GM12801 (cell line): Measurements from ENCODE around the gene SPDEF.

Experiments
- TF ChIP-seq, protein P1 (sequence below): IDR thresholded peaks from one replicate; pipeline ENCODE4 v1.5.1; 2011; ENCODE audit warnings: control low read depth; ENCODE audit not compliant: insufficient read length; ENCODE audit errors: extremely low read depth

SPDEF gene

GRCh38 chr6:34554291-34555006, 1.7 kb downstream of the SPDEF start:
- TF ChIP-seq, protein P1, sequence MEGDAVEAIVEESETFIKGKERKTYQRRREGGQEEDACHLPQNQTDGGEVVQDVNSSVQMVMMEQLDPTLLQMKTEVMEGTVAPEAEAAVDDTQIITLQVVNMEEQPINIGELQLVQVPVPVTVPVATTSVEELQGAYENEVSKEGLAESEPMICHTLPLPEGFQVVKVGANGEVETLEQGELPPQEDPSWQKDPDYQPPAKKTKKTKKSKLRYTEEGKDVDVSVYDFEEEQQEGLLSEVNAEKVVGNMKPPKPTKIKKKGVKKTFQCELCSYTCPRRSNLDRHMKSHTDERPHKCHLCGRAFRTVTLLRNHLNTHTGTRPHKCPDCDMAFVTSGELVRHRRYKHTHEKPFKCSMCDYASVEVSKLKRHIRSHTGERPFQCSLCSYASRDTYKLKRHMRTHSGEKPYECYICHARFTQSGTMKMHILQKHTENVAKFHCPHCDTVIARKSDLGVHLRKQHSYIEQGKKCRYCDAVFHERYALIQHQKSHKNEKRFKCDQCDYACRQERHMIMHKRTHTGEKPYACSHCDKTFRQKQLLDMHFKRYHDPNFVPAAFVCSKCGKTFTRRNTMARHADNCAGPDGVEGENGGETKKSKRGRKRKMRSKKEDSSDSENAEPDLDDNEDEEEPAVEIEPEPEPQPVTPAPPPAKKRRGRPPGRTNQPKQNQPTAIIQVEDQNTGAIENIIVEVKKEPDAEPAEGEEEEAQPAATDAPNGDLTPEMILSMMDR: no peak

- TF ChIP-seq, protein P1: no peak
These were observed 2.4 kb downstream of the SPDEF start for GRCh38 chr6:34553750-34554149.

DNA sequence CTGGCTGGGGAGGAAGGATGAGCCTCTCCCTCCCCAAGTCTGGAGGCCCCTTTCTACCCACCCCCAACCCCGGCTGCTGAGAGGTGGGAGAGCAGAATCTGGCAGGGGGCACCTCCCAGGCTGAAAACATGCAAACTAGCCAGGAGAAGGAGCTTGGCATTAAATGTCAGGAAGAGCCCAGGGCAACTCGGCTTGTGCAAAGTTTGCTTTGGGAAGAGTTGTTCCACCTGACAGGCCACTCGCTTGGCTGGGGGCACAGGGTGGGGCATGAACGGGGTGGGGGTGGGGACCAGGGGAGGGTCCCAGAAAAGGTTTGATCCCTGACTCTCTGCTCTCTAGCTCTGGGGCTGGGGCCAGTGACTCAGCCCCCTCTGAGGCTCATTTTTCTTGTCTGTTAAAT, 3.0 kb downstream of the SPDEF start:
- TF ChIP-seq, protein P1: no peak

DNA sequence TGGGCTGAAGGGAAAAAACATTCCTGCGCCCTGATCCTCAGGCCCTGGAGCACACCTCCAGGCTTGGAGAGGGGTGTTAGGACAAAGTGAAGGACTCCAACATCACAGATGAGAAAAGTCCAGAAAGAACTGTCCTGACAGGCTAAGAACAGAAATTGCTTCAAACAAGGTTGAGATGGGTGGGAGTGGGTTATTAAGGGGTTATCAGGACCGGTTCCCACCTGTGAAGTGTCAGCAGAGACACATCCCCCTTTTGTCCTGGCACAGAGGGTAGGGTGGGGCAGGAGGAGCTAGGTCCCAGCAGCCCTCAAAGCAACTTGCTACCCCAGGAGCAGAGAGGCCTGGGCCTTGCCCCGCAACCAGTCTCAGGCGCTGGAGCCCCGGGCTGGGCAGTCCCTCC, 3.5 kb downstream of the SPDEF start:
- TF ChIP-seq, protein P1: no peak

DNA sequence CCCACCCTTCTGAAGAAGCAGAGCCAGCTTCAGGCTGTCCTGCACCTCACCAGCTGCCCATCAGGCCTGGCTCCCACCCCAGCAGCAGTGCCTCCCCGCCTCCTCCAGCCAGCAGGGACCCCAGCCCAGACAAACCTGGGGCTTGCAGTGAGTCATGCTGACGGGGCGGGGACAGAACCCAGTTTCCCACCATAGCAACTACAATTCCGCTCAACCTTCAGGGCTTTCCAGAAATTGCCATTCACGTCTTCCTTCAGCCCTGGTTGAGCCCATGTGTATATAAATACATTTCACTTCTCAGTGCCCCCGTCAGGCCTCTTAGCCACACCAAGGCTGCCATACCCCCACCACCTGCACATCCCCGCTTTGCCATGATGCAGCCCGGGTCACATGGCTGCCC, 4.4 kb downstream of the SPDEF start:
- TF ChIP-seq, protein P1: no peak

DNA sequence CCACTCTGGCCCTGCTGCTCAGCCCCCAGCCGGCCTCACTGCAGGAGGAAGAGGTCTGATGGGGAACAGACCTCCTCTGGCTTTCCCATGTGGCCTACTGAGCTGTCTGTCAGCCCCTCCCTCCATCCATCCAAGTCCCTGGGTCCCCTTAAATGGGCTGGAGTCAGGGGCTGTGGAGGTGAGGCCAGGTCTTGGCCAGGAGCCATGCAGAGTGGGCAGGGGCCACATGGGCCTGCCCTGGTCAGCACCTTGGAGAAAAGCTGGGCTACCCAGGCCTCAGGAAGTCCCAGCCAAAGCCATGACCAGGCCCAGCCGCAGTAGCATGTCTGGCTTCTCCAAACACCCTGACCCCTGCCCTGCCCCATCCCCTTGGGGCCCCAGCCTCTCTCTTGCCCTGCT, 6.3 kb downstream of the SPDEF start:
- TF ChIP-seq, protein P1: no peak

DNA sequence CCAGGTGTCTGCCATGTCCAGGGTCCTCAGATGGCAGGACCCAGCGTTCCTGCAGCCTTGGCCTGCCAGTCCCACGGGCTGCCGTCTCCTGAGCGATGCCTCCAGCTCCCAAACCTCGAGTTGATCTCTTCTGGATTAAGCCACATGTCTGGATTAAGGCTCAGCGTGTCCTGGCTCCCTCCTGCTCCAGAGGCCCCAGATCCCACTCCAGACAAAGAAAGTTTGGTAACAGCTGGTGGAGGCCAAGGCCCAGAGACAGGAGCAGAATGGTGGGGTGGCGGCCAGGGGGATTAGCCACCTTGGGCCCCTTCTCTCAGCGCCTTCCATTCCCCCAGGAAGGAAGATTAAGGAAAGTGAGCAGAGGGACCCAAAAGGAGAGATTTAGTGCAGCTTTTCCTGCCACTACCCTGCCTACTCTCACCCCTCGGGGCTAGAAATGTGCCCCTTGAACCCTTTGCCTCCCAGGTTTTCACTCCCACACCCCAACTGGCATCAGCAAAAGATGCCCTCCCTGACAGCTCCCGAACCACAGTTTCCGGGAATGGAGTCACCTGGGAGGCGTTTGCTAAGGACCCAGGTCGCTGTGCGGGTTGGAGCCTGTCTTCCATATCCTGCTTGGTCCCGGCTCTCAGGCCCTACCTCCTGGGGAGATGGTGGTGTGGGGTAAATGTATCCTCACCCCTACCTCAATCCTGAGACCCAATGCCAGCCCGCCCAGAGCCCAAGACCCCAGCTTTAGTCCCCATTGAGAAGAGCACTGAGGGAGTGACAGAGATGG, 6.9 kb downstream of the SPDEF start:
- TF ChIP-seq, protein P1: no peak
